ENCODE data around the gene TRABD2B.

TRABD2B gene

DNA sequence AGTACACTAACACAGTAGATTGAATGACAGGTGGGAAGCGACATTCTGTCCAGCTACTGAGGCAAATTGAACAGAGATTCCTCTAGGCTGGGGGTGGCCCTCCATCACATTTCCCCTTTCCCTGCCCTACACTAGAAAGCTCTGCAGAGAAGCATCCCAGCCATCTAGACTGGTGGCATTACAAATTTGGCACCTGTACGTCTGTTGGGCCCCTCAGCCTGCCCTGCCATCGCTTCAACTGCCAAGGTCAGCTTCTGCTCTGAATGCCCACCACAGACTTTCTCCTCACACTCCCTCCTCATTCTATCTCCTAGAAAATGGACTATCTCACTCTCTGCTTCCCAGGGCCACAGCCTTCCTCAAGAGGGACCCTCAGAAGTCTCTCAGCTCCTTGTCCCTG lies 16.7 kb downstream of the TRABD2B start:
- TF ChIP-seq CTCF (conservative IDR thresholded peaks at IDR 0.05; ENCODE audit: control insufficient read depth, insufficient read depth, low read depth, low read length), result no peak
- no peak overlapping the region for H3K4me3 ChIP-seq (ENCODE audit: control insufficient read depth, low read depth, low read length)
- DNase-seq (ENCODE audit: low read depth), result no peak

- H3K4me3 ChIP-seq (ENCODE audit: control insufficient read depth, low read depth, low read length), result no peak overlapping the region
- DNase-seq (ENCODE audit: low read depth), result no peak
- no peak for TF ChIP-seq CTCF (conservative IDR thresholded peaks at IDR 0.05; ENCODE audit: control insufficient read depth, insufficient read depth, low read depth, low read length)
These were observed 17.5 kb downstream of the TRABD2B start for GRCh38 chr1:47979724-47980123.

DNA sequence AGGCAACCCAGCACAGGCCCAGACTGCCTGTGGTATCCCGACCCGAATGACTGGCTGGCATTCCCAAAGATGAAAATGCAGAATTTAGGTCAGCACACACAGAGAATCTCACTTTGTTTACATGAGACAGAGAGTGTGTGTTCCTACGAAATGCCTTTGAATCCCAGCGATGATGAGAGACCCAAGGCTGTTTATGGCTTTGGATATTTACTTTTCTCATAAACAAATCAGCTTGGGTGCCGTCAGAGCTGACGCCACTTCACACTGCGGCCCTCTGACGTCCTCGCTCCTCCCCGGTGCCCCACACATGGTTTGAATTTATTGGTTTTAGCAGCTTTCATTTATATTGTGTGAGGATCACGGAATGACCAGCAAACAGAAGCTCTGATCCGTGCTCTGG lies 18.7 kb downstream of the TRABD2B start:
- peak; percentile 18 for DNase-seq (ENCODE audit: low read depth)
- no peak for TF ChIP-seq CTCF (conservative IDR thresholded peaks at IDR 0.05; ENCODE audit: control insufficient read depth, insufficient read depth, low read depth, low read length)
- H3K4me3 ChIP-seq (ENCODE audit: control insufficient read depth, low read depth, low read length), result no peak overlapping the region

- TF ChIP-seq CTCF (conservative IDR thresholded peaks at IDR 0.05; ENCODE audit: control insufficient read depth, insufficient read depth, low read depth, low read length), result no peak
- DNase-seq (ENCODE audit: low read depth), result no peak
- H3K4me3 ChIP-seq (ENCODE audit: control insufficient read depth, low read depth, low read length), result no peak overlapping the region
These were observed 20.5 kb downstream of the TRABD2B start for GRCh38 chr1:47976728-47977127.

GRCh38 chr1:47976267-47976666 lies 20.9 kb downstream of the TRABD2B start:
- no peak overlapping the region for H3K4me3 ChIP-seq (ENCODE audit: control insufficient read depth, low read depth, low read length)
- no peak for DNase-seq (ENCODE audit: low read depth)
- no peak for TF ChIP-seq CTCF (conservative IDR thresholded peaks at IDR 0.05; ENCODE audit: control insufficient read depth, insufficient read depth, low read depth, low read length)

GRCh38 chr1:47975302-47975921 lies 21.8 kb downstream of the TRABD2B start:
- no peak overlapping the region for H3K4me3 ChIP-seq (ENCODE audit: control insufficient read depth, low read depth, low read length)
- DNase-seq (ENCODE audit: low read depth), result no peak
- TF ChIP-seq CTCF (conservative IDR thresholded peaks at IDR 0.05; ENCODE audit: control insufficient read depth, insufficient read depth, low read depth, low read length), result no peak
